GM23338 (cell line): Measurements from ENCODE around the gene HSPB8.

Experiments
- EZH2 ChIP-seq: fragments of 200-600 bp; sonication (generic); IDR thresholded peaks from one replicate; pipeline ENCODE4 v1.8.0; 2017; ENCODE audit warnings: antibody characterized with exemption, mild to moderate bottlenecking, low read depth; ENCODE audit not compliant: unreplicated experiment
- EZH2phosphoT487 ChIP-seq: fragments of 200-600 bp; sonication (generic); IDR thresholded peaks from one replicate; pipeline ENCODE4 v1.8.1; 2018; ENCODE audit warnings: antibody characterized with exemption; ENCODE audit not compliant: unreplicated experiment
- POLR2AphosphoS5 ChIP-seq: IDR thresholded peaks from 2 replicates; pipeline ENCODE4 v1.6.1; 2016; ENCODE audit warnings: antibody characterized with exemption, low read depth
- TF ChIP-seq, protein P1 (sequence below), 2 experiments: fragments of 200-600 bp in 1 of 2; sonication (generic) in 1 of 2; conservative IDR thresholded peaks; 2 replicates each; pipeline versions ENCODE4 v1.5.1 to v1.6.1; 2016 to 2017; ENCODE audit warnings: antibody characterized with exemption in 2 of 2, low read depth in 2 of 2, mild to moderate bottlenecking in 2 of 2, moderate library complexity in 1 of 2

DNA sequence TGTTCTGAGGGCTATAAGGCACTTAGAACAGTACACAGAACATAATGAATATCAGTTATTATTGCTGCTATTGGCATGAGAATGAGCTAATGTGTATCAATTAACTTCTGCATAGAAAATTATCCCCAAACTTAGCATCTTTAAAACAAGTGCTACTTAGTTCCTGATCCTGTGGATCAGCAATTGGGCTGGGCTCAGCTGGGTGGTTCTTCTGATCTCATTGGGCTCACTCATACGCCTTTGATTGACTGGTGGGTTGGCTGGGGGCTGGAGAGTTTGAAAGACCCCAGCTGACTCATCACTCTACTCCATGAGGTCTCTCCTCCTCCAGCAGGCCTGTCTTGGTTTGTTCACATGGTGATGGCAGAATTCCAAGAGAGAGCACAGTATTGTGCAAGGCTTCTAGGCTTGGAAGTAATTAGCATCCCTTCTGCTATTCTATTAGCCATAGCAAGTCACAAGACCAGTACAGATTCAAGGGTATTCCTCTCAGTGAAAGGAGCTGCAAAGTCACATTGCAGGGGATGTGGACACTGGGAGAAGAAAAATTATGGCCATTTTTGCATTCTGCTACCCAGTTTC lies 27.2 kb upstream of the HSPB8 start:
- TF ChIP-seq EZH2 (no peak), POLR2AphosphoS5 (no peak), EZH2phosphoT487 (no peak)
- TF ChIP-seq, protein P1, sequence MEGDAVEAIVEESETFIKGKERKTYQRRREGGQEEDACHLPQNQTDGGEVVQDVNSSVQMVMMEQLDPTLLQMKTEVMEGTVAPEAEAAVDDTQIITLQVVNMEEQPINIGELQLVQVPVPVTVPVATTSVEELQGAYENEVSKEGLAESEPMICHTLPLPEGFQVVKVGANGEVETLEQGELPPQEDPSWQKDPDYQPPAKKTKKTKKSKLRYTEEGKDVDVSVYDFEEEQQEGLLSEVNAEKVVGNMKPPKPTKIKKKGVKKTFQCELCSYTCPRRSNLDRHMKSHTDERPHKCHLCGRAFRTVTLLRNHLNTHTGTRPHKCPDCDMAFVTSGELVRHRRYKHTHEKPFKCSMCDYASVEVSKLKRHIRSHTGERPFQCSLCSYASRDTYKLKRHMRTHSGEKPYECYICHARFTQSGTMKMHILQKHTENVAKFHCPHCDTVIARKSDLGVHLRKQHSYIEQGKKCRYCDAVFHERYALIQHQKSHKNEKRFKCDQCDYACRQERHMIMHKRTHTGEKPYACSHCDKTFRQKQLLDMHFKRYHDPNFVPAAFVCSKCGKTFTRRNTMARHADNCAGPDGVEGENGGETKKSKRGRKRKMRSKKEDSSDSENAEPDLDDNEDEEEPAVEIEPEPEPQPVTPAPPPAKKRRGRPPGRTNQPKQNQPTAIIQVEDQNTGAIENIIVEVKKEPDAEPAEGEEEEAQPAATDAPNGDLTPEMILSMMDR (conservative IDR thresholded peaks at IDR 0.05; ENCODE audit: low read depth in 2 of 2) = no peak
